Liver (tissue), 9 donors: ENCODE results near the gene OCA2. TPM values are rescaled to one million over a fixed set of nuclear protein-coding genes. Genes with fewer than 3 reads are reported as not detected.

ENCODE experiments used
- DNase-seq: peaks from one replicate; pipeline ENCODE4 v3.0.0-alpha.2; 2017; ENCODE audit warnings: low spot score
- H3K27ac ChIP-seq, 2 donors: one replicate each; pipeline ENCODE4 v1.7.0; 2013; ENCODE audit warnings: inconsistent platforms in 2 of 2, low read length in 2 of 2, control low read depth in 1 of 2, low read depth in 1 of 2, mild to moderate bottlenecking in 1 of 2
- H3K27me3 ChIP-seq, 4 donors: one replicate each; pipeline versions ENCODE4 v1.6.1 to v1.7.0; 2013; ENCODE audit warnings: low read length in 3 of 4, inconsistent platforms in 1 of 4, mild to moderate bottlenecking in 1 of 4, moderate library complexity in 1 of 4; ENCODE audit not compliant: control insufficient read depth in 4 of 4, insufficient read depth in 4 of 4
- H3K36me3 ChIP-seq, 4 donors: one replicate each; pipeline versions ENCODE4 v1.6.1 to v1.7.0; 2013; ENCODE audit warnings: low read length in 3 of 4, mild to moderate bottlenecking in 3 of 4, low read depth in 1 of 4, moderate library complexity in 1 of 4; ENCODE audit not compliant: control insufficient read depth in 4 of 4, insufficient read depth in 3 of 4
- H3K4me1 ChIP-seq, 4 donors: one replicate each; pipeline versions ENCODE4 v1.6.1 to v1.7.0; 2013; ENCODE audit warnings: low read length in 3 of 4, mild to moderate bottlenecking in 3 of 4, moderate library complexity in 1 of 4; ENCODE audit not compliant: control insufficient read depth in 4 of 4, insufficient read depth in 4 of 4
- H3K4me3 ChIP-seq, 3 donors: one replicate each; pipeline versions ENCODE4 v1.6.1 to v1.7.0; 2013; ENCODE audit warnings: low read length in 3 of 3, control low read depth in 1 of 3, low read depth in 1 of 3, mild to moderate bottlenecking in 1 of 3
- H3K9ac ChIP-seq, 2 donors: one replicate each; pipeline ENCODE4 v1.7.0; 2013; ENCODE audit warnings: low read length in 2 of 2, mild to moderate bottlenecking in 2 of 2, moderate library complexity in 2 of 2, control low read depth in 1 of 2, low read depth in 1 of 2
- H3K9me3 ChIP-seq, 4 donors: one replicate each; pipeline versions ENCODE4 v1.6.1 to v1.7.0; 2013; ENCODE audit warnings: low read length in 3 of 4; ENCODE audit not compliant: control insufficient read depth in 4 of 4
- FOXA1 ChIP-seq: IDR thresholded peaks from 2 replicates; pipeline ENCODE4 v1.6.1; 2016; ENCODE audit warnings: antibody characterized with exemption
- FOXA2 ChIP-seq: IDR thresholded peaks from 2 replicates; pipeline ENCODE4 v1.6.1; 2016; ENCODE audit warnings: antibody characterized with exemption
- GABPA ChIP-seq, 2 donors: IDR thresholded peaks in 1 of 2; conservative IDR thresholded peaks in 1 of 2; 2 replicates each; pipeline ENCODE4 v1.6.1; 2016; ENCODE audit warnings: antibody characterized with exemption in 2 of 2, mild to moderate bottlenecking in 1 of 2, moderate library complexity in 1 of 2
- HNF4A ChIP-seq, 2 donors: conservative IDR thresholded peaks; 2 replicates each; pipeline ENCODE4 v1.6.1; 2016; ENCODE audit warnings: antibody characterized with exemption in 2 of 2, mild to moderate bottlenecking in 2 of 2
- HNF4G ChIP-seq: IDR thresholded peaks from 2 replicates; pipeline ENCODE4 v1.6.1; 2016; ENCODE audit warnings: antibody characterized with exemption
- JUND ChIP-seq, 2 donors: IDR thresholded peaks; 2 replicates each; pipeline ENCODE4 v1.6.1; 2016; ENCODE audit warnings: antibody characterized with exemption in 2 of 2
- NR2F2 ChIP-seq: IDR thresholded peaks from 2 replicates; pipeline ENCODE4 v1.6.1; 2016; ENCODE audit warnings: antibody characterized with exemption
- RAD21 ChIP-seq, 2 donors: IDR thresholded peaks; 2 replicates each; pipeline ENCODE4 v1.6.1; 2016; ENCODE audit warnings: antibody characterized with exemption in 2 of 2, mild to moderate bottlenecking in 2 of 2
- RXRA ChIP-seq, 2 donors: IDR thresholded peaks; 2 replicates each; pipeline ENCODE4 v1.6.1; 2017 to 2018; ENCODE audit warnings: antibody characterized with exemption in 2 of 2, mild to moderate bottlenecking in 1 of 2
- SP1 ChIP-seq: IDR thresholded peaks from 2 replicates; pipeline ENCODE4 v1.6.1; 2018; ENCODE audit warnings: antibody characterized with exemption, mild to moderate bottlenecking
- TAF1 ChIP-seq: conservative IDR thresholded peaks from 2 replicates; pipeline ENCODE4 v1.6.1; 2016; ENCODE audit warnings: antibody characterized with exemption, mild to moderate bottlenecking
- YY1 ChIP-seq: IDR thresholded peaks from 2 replicates; pipeline ENCODE4 v1.6.1; 2016; ENCODE audit warnings: antibody characterized with exemption, mild to moderate bottlenecking
- WGBS: extraction: QIAGEN DNeasy Blood & Tissue Kit; methylation state at CpG from one replicate; pipeline ENCODE4 v1.1.7; 2013; 5-methylcytosine and 5-hydroxymethylcytosine counted together
- polyA plus RNA-seq, 2 donors: library from polyadenylated mRNA; stranded (reverse) in 1 of 2; unstranded in 1 of 2; fragments of 200-250 nt in 1 of 2; fragments of >200 nt in 1 of 2; fragmentation: Nextera tagmentation in 1 of 2; extraction: Ambion mirVana in 1 of 2; gene quantifications; one replicate each; pipeline versions ENCODE4 v1.2.1 to v1.2.3, GENCODE V29; 2013 to 2015
- total RNA-seq, 2 donors: library from RNA; depleted of rRNA; stranded (reverse); fragments of >200 nt; gene quantifications; one replicate each; pipeline ENCODE4 v1.2.3, GENCODE V29; 2014
- TF ChIP-seq, protein P1 (sequence below): fragments of 150-350 bp; IDR thresholded peaks from 2 replicates; pipeline ENCODE4 v1.5.1; 2017; ENCODE audit warnings: improper control_type of control experiment, low read depth, low read length; ENCODE audit not compliant: missing input control
- TF ChIP-seq, protein P2 (sequence below): IDR thresholded peaks from 2 replicates; pipeline ENCODE4 v1.6.1; 2016; ENCODE audit warnings: antibody characterized with exemption
- TF ChIP-seq, protein P3 (sequence below): IDR thresholded peaks from 2 replicates; pipeline ENCODE4 v1.6.1; 2016; ENCODE audit warnings: antibody characterized with exemption
- TF ChIP-seq, protein P4 (sequence below): IDR thresholded peaks from 2 replicates; pipeline ENCODE4 v1.6.1; 2016; ENCODE audit warnings: antibody characterized with exemption, mild to moderate bottlenecking
- donor health status: healthy.
- donor health status: healthy.
- donor health status: healthy.
- donor health status: healthy.
- donor health status: healthy.

Gene OCA2
- total and polyA plus RNA-seq, 4 donors, result 0.02 to 0.56 (median 0.15) TPM

DNA sequence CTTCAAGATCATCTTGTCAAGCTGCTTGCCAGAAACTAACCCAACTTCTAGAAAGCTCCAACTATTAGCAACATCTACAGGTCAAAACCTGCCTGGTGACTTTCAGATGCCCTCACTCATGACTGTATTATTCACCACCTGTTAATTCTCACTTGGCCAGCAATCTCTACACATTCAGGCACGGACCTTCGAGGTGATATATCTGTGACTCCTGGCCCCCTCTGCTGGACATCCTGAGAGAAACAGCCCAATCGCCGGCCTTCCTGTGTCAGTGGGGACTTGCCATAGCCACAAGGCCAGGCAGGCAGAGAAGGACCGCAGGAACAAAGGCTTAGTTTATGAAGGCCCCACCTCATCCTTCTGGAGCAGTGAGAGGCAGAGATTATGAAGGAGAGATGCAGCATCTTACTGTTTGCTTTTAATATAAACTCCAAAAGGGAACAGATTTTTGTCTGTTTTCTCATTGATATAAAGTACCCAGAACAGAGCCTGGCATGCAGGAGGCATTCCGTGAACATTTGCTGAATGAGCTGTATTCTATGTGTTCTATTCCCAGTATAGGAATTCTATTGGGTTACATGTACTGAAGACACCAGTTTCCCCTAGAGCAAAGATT, 24.4 kb upstream of the OCA2 start:
- H3K27ac ChIP-seq, result no peak overlapping the region
- H3K4me3 ChIP-seq, result no peak overlapping the region
- H3K36me3 ChIP-seq, result peaks cover 2 to 40% (median 17%) of the 10 kb centered on the region in 4 donors
- H3K9ac ChIP-seq, result no peak overlapping the region
- H3K9me3 ChIP-seq, result no peaks in the 10 kb centered on the region
- peak; percentile 74 for DNase-seq
- 33% methylated on average over 6 of the region's 6 CpGs for WGBS
- H3K4me1 ChIP-seq, result no peaks in the 10 kb centered on the region
- no peak for TF ChIP-seq TAF1
- peak; percentile 81 to 84 for TF ChIP-seq RAD21 (IDR thresholded peaks at IDR 0.05)
- TF ChIP-seq JUND (IDR thresholded peaks at IDR 0.05), result no peak
- TF ChIP-seq, protein P1, sequence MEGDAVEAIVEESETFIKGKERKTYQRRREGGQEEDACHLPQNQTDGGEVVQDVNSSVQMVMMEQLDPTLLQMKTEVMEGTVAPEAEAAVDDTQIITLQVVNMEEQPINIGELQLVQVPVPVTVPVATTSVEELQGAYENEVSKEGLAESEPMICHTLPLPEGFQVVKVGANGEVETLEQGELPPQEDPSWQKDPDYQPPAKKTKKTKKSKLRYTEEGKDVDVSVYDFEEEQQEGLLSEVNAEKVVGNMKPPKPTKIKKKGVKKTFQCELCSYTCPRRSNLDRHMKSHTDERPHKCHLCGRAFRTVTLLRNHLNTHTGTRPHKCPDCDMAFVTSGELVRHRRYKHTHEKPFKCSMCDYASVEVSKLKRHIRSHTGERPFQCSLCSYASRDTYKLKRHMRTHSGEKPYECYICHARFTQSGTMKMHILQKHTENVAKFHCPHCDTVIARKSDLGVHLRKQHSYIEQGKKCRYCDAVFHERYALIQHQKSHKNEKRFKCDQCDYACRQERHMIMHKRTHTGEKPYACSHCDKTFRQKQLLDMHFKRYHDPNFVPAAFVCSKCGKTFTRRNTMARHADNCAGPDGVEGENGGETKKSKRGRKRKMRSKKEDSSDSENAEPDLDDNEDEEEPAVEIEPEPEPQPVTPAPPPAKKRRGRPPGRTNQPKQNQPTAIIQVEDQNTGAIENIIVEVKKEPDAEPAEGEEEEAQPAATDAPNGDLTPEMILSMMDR, result peak; percentile 65
- TF ChIP-seq, protein P2, sequence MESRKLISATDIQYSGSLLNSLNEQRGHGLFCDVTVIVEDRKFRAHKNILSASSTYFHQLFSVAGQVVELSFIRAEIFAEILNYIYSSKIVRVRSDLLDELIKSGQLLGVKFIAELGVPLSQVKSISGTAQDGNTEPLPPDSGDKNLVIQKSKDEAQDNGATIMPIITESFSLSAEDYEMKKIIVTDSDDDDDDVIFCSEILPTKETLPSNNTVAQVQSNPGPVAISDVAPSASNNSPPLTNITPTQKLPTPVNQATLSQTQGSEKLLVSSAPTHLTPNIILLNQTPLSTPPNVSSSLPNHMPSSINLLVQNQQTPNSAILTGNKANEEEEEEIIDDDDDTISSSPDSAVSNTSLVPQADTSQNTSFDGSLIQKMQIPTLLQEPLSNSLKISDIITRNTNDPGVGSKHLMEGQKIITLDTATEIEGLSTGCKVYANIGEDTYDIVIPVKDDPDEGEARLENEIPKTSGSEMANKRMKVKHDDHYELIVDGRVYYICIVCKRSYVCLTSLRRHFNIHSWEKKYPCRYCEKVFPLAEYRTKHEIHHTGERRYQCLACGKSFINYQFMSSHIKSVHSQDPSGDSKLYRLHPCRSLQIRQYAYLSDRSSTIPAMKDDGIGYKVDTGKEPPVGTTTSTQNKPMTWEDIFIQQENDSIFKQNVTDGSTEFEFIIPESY, result no peak
- TF ChIP-seq HNF4G, result no peak
- no peaks in the 10 kb centered on the region for H3K27me3 ChIP-seq

DNA sequence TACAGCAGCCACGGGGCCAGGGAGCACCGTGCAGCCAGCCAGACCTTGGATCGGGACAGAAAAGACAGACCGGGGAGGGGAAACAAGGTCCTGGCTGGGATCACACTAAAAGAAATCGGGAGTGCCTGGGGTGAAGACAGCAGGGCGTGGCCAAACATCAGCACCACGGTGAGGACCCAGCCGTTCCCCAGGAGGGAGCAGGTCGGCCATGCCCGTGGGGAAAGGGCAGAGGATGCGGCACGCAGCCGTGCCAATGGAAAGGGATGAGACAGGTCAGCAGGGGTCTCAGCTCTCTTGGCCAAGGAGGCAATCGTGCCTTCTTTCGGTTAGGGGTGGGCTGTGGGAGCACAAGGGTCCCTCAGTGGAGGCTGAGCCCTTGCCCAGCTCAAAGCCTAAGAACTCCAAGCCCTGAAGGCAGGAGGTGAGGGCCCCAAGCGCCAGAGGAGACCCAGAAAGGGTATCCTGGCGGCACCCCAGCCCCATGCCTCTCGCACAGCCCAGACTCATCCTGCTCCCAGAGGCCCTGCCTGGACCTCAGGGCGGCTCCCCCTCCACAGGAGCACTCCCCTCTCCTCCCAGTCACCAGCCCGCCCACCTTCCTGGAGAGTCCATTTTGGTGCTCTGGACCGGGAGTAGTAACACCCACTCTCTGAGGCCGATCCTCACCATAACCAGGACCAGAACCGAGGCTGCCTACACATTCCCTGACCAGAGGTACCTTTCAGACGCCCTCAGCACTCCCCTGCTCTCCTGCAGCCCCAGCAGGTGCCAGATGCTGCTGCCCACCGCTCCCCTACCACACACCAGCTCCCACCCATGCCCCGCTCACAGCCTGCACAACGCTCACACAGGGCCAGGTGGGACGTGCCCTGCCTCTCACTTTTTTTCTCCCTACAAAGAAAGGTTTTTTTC, 23.2 kb upstream of the OCA2 start:
- Histone ChIP-seq H3K27ac (no peak overlapping the region), H3K9ac (no peak overlapping the region), H3K36me3 (peaks cover 5 to 41% (median 16%) of the 10 kb centered on the region in 4 donors), H3K4me3 (no peak overlapping the region), H3K9me3 (no peaks in the 10 kb centered on the region), H3K4me1 (no peaks in the 10 kb centered on the region), H3K27me3 (no peaks in the 10 kb centered on the region)
- TF ChIP-seq TAF1 (no peak), JUND (IDR thresholded peaks at IDR 0.05) (no peak), FOXA1 (no peak), NR2F2 (no peak), HNF4A (conservative IDR thresholded peaks at IDR 0.05) (no peak), FOXA2 (no peak), YY1 (no peak), GABPA (IDR thresholded peaks at IDR 0.05 in 1 of 2, conservative IDR thresholded peaks at IDR 0.05 in 1 of 2) (no peak), RAD21 (IDR thresholded peaks at IDR 0.05) (no peak), HNF4G (no peak), RXRA (IDR thresholded peaks at IDR 0.05) (no peak), SP1 (no peak)
- TF ChIP-seq, protein P2, result no peak
- TF ChIP-seq, protein P1, result no peak
- TF ChIP-seq, protein P3, sequence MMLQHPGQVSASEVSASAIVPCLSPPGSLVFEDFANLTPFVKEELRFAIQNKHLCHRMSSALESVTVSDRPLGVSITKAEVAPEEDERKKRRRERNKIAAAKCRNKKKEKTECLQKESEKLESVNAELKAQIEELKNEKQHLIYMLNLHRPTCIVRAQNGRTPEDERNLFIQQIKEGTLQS, result no peak
- TF ChIP-seq, protein P4, sequence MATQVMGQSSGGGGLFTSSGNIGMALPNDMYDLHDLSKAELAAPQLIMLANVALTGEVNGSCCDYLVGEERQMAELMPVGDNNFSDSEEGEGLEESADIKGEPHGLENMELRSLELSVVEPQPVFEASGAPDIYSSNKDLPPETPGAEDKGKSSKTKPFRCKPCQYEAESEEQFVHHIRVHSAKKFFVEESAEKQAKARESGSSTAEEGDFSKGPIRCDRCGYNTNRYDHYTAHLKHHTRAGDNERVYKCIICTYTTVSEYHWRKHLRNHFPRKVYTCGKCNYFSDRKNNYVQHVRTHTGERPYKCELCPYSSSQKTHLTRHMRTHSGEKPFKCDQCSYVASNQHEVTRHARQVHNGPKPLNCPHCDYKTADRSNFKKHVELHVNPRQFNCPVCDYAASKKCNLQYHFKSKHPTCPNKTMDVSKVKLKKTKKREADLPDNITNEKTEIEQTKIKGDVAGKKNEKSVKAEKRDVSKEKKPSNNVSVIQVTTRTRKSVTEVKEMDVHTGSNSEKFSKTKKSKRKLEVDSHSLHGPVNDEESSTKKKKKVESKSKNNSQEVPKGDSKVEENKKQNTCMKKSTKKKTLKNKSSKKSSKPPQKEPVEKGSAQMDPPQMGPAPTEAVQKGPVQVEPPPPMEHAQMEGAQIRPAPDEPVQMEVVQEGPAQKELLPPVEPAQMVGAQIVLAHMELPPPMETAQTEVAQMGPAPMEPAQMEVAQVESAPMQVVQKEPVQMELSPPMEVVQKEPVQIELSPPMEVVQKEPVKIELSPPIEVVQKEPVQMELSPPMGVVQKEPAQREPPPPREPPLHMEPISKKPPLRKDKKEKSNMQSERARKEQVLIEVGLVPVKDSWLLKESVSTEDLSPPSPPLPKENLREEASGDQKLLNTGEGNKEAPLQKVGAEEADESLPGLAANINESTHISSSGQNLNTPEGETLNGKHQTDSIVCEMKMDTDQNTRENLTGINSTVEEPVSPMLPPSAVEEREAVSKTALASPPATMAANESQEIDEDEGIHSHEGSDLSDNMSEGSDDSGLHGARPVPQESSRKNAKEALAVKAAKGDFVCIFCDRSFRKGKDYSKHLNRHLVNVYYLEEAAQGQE, result no peak
- no peak for DNase-seq
- 90% methylated on average over 28 of the region's 28 CpGs for WGBS
